ENCODE measurements around the gene INCENP. TPM values are rescaled to one million over a fixed set of nuclear protein-coding genes. Genes with fewer than 3 reads are reported as not detected.
A peak's percentile ranks its signal among the peaks of the same experiment; 100 is the strongest.

The INCENP gene
- total RNA-seq, 1 donor, result 47.5 TPM

GRCh38 chr11:62108971-62109404 is 14.8 kb upstream of the INCENP start:
- H3K4me3 ChIP-seq (ENCODE audit: low read depth, low read length), result no peak overlapping the region
- DNase-seq (ENCODE audit: low read depth), result peak; percentile 74
- no peak for TF ChIP-seq CTCF (IDR thresholded peaks at IDR 0.05; ENCODE audit: insufficient read depth, low read length)

GRCh38 chr11:62115085-62115694 is 8.6 kb upstream of the INCENP start:
- TF ChIP-seq CTCF (IDR thresholded peaks at IDR 0.05; ENCODE audit: insufficient read depth, low read length), result no peak
- H3K4me3 ChIP-seq (ENCODE audit: low read depth, low read length), result no peak overlapping the region
- DNase-seq (ENCODE audit: low read depth), result no peak

GRCh38 chr11:62116451-62116850 is 7.4 kb upstream of the INCENP start:
- no peak for DNase-seq (ENCODE audit: low read depth)
- no peak overlapping the region for H3K4me3 ChIP-seq (ENCODE audit: low read depth, low read length)
- TF ChIP-seq CTCF (IDR thresholded peaks at IDR 0.05; ENCODE audit: insufficient read depth, low read length), result no peak

GRCh38 chr11:62119569-62119968 is 4.2 kb upstream of the INCENP start:
- H3K4me3 ChIP-seq (ENCODE audit: low read depth, low read length), result no peak overlapping the region
- no peak for DNase-seq (ENCODE audit: low read depth)
- no peak for TF ChIP-seq CTCF (IDR thresholded peaks at IDR 0.05; ENCODE audit: insufficient read depth, low read length)

GRCh38 chr11:62120001-62120400 is 3.8 kb upstream of the INCENP start:
- no peak for DNase-seq (ENCODE audit: low read depth)
- no peak for TF ChIP-seq CTCF (IDR thresholded peaks at IDR 0.05; ENCODE audit: insufficient read depth, low read length)

GRCh38 chr11:62120431-62120830 is 3.4 kb upstream of the INCENP start:
- DNase-seq (ENCODE audit: low read depth), result no peak
- H3K4me3 ChIP-seq (ENCODE audit: low read depth, low read length), result no peak overlapping the region
- no peak for TF ChIP-seq CTCF (IDR thresholded peaks at IDR 0.05; ENCODE audit: insufficient read depth, low read length)

More at GRCh38 chr11:62120001-62120400, 3.8 kb upstream of the INCENP start:
- H3K4me3 ChIP-seq (ENCODE audit: low read depth, low read length), result no peak overlapping the region

- DNase-seq (ENCODE audit: low read depth), result no peak
- H3K4me3 ChIP-seq (ENCODE audit: low read depth, low read length), result no peak overlapping the region
- no peak for TF ChIP-seq CTCF (IDR thresholded peaks at IDR 0.05; ENCODE audit: insufficient read depth, low read length)
Measured at GRCh38 chr11:62122076-62122475, 1.7 kb upstream of the INCENP start.
